ENCODE measurements around the gene BRD2.

DNA sequence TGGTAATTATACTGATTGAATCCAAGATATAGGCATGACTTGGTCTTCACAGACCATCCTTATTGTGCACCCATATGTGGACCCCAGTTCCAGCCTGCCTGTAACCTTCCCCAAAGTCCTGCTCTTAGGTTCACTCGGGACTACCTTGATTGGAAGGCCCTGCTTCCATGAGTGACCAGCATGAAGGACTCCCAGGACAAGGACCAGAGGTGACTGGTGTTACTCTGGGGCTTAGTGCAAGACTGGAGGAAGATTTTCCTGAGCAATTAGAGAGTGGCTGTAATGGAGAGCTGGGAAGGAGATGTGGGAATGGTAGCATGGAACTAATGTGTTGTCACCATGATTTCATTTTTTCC, 15.1 kb downstream of the BRD2 start:
- TF ChIP-seq, protein P1, sequence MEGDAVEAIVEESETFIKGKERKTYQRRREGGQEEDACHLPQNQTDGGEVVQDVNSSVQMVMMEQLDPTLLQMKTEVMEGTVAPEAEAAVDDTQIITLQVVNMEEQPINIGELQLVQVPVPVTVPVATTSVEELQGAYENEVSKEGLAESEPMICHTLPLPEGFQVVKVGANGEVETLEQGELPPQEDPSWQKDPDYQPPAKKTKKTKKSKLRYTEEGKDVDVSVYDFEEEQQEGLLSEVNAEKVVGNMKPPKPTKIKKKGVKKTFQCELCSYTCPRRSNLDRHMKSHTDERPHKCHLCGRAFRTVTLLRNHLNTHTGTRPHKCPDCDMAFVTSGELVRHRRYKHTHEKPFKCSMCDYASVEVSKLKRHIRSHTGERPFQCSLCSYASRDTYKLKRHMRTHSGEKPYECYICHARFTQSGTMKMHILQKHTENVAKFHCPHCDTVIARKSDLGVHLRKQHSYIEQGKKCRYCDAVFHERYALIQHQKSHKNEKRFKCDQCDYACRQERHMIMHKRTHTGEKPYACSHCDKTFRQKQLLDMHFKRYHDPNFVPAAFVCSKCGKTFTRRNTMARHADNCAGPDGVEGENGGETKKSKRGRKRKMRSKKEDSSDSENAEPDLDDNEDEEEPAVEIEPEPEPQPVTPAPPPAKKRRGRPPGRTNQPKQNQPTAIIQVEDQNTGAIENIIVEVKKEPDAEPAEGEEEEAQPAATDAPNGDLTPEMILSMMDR (IDR thresholded peaks at IDR 0.05; ENCODE audit: insufficient read depth, low read depth, low read length) = no peak
- no peak for TF ChIP-seq EZH2 (IDR thresholded peaks at IDR 0.05; ENCODE audit: insufficient read depth, low read length)

All from astrocyte (in vitro differentiated cells and primary cell).